GM21360 (cell line): ENCODE measurements around the gene IQGAP3.
"Not testable (repeated sequence)": the region's sequence is repeated elsewhere in the genome, so short reads cannot be mapped to it uniquely, and the experiment has no call there.

Source experiments
- ATAC-seq: cut with Tn5 transposase; IDR thresholded peaks from one replicate; pipeline ENCODE4 v1.9.1; 2021; ENCODE audit warnings: mild to moderate bottlenecking, moderate library complexity; ENCODE audit not compliant: unreplicated experiment

IQGAP3 gene, protein sequence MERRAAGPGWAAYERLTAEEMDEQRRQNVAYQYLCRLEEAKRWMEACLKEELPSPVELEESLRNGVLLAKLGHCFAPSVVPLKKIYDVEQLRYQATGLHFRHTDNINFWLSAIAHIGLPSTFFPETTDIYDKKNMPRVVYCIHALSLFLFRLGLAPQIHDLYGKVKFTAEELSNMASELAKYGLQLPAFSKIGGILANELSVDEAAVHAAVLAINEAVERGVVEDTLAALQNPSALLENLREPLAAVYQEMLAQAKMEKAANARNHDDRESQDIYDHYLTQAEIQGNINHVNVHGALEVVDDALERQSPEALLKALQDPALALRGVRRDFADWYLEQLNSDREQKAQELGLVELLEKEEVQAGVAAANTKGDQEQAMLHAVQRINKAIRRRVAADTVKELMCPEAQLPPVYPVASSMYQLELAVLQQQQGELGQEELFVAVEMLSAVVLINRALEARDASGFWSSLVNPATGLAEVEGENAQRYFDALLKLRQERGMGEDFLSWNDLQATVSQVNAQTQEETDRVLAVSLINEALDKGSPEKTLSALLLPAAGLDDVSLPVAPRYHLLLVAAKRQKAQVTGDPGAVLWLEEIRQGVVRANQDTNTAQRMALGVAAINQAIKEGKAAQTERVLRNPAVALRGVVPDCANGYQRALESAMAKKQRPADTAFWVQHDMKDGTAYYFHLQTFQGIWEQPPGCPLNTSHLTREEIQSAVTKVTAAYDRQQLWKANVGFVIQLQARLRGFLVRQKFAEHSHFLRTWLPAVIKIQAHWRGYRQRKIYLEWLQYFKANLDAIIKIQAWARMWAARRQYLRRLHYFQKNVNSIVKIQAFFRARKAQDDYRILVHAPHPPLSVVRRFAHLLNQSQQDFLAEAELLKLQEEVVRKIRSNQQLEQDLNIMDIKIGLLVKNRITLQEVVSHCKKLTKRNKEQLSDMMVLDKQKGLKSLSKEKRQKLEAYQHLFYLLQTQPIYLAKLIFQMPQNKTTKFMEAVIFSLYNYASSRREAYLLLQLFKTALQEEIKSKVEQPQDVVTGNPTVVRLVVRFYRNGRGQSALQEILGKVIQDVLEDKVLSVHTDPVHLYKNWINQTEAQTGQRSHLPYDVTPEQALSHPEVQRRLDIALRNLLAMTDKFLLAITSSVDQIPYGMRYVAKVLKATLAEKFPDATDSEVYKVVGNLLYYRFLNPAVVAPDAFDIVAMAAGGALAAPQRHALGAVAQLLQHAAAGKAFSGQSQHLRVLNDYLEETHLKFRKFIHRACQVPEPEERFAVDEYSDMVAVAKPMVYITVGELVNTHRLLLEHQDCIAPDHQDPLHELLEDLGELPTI (N-terminal part only)

GRCh38 chr1:156571919-156572662 is at the start of gene IQGAP3:
TSS of gene IQGAP3 (minus strand) at chr1:156572565. CDS start at chr1:156572529, 36 bp downstream.
- ATAC-seq: peak; percentile 66

DNA sequence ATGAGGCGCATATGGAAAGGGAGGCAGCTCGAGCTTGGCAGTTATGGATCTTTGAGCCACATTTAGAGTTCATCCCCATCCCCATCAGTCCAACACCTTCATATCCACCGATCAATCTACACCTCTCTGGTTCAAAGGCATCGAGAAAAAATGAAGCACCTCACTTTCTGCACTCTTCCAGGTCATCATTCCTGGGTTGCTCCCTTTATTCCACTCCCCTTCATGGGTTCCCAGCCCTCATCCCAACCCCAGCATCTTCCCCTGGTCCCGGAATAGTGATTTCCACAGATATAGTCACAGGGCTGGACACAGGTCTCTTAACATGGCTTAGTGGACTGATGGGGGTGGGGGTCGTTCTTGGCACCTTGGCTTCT is 47.2 kb upstream of the IQGAP3 start:
- no peak for ATAC-seq

DNA sequence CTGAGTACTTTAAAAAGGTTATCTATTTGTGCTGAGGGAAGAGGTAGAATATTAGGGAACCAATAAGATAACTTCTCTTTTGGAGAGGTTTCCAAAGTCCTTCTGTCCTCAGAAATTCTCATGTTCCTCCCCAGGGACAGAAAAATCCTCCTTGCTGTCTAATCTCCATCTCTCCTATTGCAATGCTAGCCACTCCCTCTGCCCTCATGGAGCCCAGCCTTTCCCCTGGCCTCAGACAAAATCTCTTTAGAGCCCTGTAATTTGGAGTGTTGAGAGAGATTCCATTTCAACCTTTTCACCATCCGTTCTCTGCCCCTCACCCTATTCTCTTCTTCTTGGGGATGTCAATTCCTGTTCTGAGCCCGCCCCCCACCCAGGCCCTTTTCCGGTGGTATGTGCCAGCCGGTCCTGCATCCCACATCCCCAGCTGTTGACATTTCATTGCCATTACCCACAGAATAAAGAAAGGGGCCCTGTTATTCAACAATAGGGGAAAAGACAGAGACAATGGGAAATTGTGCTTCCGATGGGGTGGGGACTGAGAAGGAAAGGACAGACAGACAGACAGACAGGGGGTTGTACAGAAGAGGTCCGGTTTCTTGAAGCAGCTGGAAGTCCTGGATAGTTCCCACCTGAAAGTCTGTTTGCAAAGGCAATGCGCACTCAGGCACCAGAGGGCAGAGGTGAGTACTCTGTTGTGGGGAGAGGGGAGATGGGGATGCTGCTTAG is 46.7 kb upstream of the IQGAP3 start, which contains the start of gene HAPLN2:
Gene HAPLN2 (plus strand): TSS at position 563 of the 729 bp plus-strand sequence. CDS start 4,076 bp downstream, outside the sequence.
- ATAC-seq: no peak

DNA sequence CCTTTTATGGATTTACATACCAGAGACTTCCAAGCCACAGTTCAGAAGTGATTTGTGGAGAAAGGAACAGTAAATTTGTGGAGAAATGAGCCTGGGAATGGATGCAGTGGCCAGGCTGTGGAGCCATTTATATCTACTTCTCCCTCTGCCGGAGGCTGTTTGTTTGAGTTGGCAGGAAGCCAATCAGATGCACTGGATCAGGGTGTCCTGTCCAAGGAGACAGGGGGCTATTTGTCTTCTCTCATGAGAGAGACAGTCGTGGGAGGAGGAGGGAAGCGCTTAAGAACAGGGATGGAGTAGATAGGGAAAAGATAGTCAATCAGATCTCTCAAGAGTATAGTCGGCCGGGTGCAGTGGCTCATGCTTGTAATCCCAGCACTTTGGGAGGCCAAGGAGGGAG is 44.1 kb upstream of the IQGAP3 start:
- ATAC-seq: no peak

DNA sequence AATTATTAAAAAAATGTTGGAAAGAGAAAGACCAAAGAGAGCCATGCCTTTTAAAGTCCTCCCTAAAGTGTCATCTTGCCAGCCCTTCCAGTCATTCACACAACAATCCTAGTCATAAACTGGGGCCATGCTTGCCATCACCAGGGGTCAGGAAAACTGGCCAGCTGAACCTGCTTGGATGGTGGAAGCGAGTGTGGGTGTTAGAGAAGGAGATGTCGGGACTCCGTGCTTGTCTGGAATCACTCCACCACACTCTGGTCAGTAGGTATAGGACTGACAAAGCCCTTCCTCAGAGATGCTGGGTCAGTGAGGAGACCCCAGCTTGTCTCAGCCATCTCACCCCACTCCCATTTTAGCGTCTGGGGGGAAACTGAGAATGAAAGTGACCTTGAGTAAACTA is 43.6 kb upstream of the IQGAP3 start:
- no peak for ATAC-seq

GRCh38 chr1:156612666-156613065 is 40.3 kb upstream of the IQGAP3 start:
- no peak for ATAC-seq

GRCh38 chr1:156610072-156610471 is 37.7 kb upstream of the IQGAP3 start:
- not testable (repeated sequence) for ATAC-seq

DNA sequence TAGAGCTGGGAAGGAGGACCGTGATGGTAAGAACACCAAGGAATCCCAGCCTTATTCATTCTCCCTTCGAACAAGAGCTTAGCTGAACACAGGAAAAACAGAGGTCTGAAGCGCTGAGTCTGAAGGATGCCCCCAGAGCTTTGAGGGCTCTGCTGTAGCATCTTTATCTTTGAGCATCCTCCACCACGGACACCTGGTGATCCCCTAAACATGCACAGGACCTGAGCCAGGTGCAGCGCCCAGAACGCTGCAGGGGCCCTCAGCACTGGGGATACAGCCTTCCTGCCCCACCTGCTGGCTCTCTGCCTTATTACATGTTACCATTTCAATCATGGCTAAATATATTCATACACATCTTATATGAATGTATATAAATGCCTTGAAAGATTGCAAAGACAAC is 36.6 kb upstream of the IQGAP3 start:
- ATAC-seq: no peak

- ATAC-seq: no peak
Observed at GRCh38 chr1:156608036-156608674, 35.8 kb upstream of the IQGAP3 start.

- ATAC-seq: not testable (repeated sequence)
Observed at GRCh38 chr1:156607344-156607743, 35.0 kb upstream of the IQGAP3 start.

DNA sequence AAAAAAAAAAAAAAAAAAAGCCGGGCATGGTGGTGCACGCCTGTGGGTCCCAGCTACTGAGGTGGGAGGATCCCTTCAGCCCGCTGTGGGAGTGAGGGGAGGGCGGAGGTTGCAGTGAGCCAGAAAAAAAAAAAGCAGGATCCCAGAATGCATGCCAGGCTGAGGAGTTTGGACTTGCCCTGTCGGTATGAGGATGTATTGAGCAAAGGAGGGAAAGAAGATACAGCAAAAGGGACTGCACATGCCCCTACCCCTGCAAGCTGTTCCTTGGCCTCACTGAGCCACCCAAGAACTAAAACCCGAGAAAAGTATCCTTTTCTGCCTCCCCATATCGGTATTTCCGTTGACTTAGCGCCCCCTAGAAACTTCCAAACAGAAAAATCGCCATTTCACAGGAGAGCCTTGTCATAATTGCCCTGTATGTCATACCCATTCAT is 30.2 kb upstream of the IQGAP3 start:
- no peak for ATAC-seq

- no peak for ATAC-seq
Observed at GRCh38 chr1:156601892-156602291, 29.5 kb upstream of the IQGAP3 start.

- ATAC-seq: no peak
Observed at GRCh38 chr1:156601122-156601830, 28.9 kb upstream of the IQGAP3 start, which contains the start of gene GPATCH4. TSS of gene GPATCH4 (minus strand) at chr1:156601479.

DNA sequence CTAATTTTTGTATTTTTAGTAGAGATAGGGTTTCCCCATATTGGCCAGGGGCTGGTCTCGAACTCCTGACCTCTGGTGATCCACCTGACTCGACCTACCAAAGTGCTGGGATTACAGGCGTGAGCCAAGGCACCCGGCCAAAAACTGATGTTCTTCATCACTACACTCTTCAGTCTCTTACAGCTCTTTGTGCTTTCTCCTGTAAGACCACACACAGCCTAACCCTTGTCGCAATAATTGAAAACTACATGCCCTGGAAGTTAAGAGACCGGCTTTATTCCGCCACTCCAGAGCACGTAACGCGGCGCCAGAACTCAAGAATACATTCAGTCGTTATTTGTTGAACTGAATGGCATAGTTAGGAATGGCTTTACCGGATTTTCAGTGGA is 28.4 kb upstream of the IQGAP3 start:
- no peak for ATAC-seq

- no peak for ATAC-seq
Observed at GRCh38 chr1:156599811-156600210, 27.4 kb upstream of the IQGAP3 start.

- ATAC-seq: no peak
Observed at GRCh38 chr1:156598731-156599432, 26.5 kb upstream of the IQGAP3 start.

GRCh38 chr1:156598125-156598524 is 25.8 kb upstream of the IQGAP3 start:
- ATAC-seq: no peak

GRCh38 chr1:156596426-156596825 is 24.1 kb upstream of the IQGAP3 start:
- ATAC-seq: no peak
